OCI-LY7 (cell line): ENCODE results near the gene ENG.

Experiments used
- CTCF ChIP-seq: fragments of 200-600 bp; sonication (generic); conservative IDR thresholded peaks from 2 replicates; pipeline ENCODE4 v1.5.1; 2014; ENCODE audit warnings: mild to moderate bottlenecking, antibody characterized with exemption, low read length, moderate library complexity, mixed read lengths
- EZH2phosphoT487 ChIP-seq: fragments of 200-600 bp; sonication (generic); IDR thresholded peaks from 2 replicates; pipeline ENCODE4 v1.6.1; 2018; ENCODE audit warnings: low read depth, borderline replicate concordance, mild to moderate bottlenecking, mixed run types, antibody characterized with exemption, low read length, moderate library complexity, mixed read lengths

GRCh38 chr9:127771570-127772189 lies 82.8 kb downstream of the ENG start:
- TF ChIP-seq CTCF (no peak), EZH2phosphoT487 (no peak)
